H1 (cell line): ENCODE results near the gene GPC6. TPM values are rescaled to one million over a fixed set of nuclear protein-coding genes. Genes with fewer than 3 reads are reported as not detected.

ENCODE experiments used
- ATF2 ChIP-seq: IDR thresholded peaks from 2 replicates; pipeline ENCODE4 v1.6.1; 2012; ENCODE audit warnings: low read length, inconsistent platforms
- RNF2 ChIP-seq: fragments of 200-900, 300-1000 bp; sonication (generic); IDR thresholded peaks from 2 replicates; pipeline ENCODE4 v1.7.1; 2016; ENCODE audit warnings: borderline replicate concordance, low read depth, mild to moderate bottlenecking, antibody characterized with exemption, low read length; ENCODE audit not compliant: poor library complexity, severe bottlenecking; ENCODE audit errors: missing control alignments
- SIN3A ChIP-seq, 2 experiments: IDR thresholded peaks in 1 of 2; conservative IDR thresholded peaks in 1 of 2; 2 replicates each; pipeline ENCODE4 v1.6.1; 2011 to 2012; ENCODE audit warnings: low read length in 2 of 2, improper control_type of control experiment in 1 of 2, low read depth in 1 of 2, mild to moderate bottlenecking in 1 of 2
- polyA plus RNA-seq, 7 experiments: library from polyadenylated mRNA; depleted of rRNA in 3 of 7; stranded (reverse) in 5 of 7; unstranded in 2 of 7; fragments of >200 nt in 5 of 7; fragments of 200-250 nt in 2 of 7; gene quantifications; 1 replicate in 5 of 7; 2 replicates in 1 of 7; 4 replicates in 1 of 7; pipeline versions ENCODE4 v1.2.1 to v1.2.3, GENCODE V29; 2011 to 2013; ENCODE audit warnings: missing spikeins in 2 of 7, mixed read lengths in 2 of 7
- total RNA-seq: library from RNA; stranded (reverse); fragmentation: NEBNext Ultra II Directional; extraction: Animal tissue kit (Norgen Biotek cat#: 25700); gene quantifications from 2 replicates; pipeline ENCODE4 v1.2.1, GENCODE V29; 2021

GPC6 gene
- total and polyA plus RNA-seq, 2 of the 8 experiments (the other 6 are each of a cell fraction or from before 2014, with no cell fraction given): 5.4 to 12.0 TPM

DNA sequence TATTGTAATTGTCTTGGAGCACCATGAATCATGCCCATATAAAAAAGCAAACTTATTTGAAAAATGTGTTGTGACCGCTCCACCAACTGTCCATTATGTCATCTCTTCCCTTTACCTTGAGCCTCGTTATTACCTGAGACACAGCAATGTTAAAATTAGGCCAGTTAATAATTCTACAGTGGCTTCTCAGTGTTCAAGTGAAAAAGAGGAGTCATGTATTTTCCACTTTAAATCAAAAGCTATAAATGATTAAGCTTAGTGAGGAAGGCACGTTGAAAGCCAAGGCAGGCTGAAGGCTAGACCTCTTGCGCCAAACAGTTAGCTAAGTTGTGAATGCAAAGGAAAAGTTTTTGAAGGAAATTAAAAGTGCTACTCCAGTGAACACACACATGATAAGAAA is 210.5 kb downstream of the GPC6 start (continued):
- TF ChIP-seq SIN3A (conservative IDR thresholded peaks at IDR 0.05 in 1 of 2, IDR thresholded peaks at IDR 0.05 in 1 of 2; ENCODE audit: low read depth in 1 of 2, low read length in 2 of 2) (no peak), ATF2 (no peak), RNF2 (no peak)
